ENCODE results near the gene LTBP1. TPM values are rescaled to one million over a fixed set of nuclear protein-coding genes. Genes with fewer than 3 reads are reported as not detected.
"Not testable (repeated sequence)": the region's sequence is repeated elsewhere in the genome, so short reads cannot be mapped to it uniquely, and the experiment has no call there.

The LTBP1 gene
- total RNA-seq, 2 donors from 2014 or later = 25.9 to 99.8 TPM

DNA sequence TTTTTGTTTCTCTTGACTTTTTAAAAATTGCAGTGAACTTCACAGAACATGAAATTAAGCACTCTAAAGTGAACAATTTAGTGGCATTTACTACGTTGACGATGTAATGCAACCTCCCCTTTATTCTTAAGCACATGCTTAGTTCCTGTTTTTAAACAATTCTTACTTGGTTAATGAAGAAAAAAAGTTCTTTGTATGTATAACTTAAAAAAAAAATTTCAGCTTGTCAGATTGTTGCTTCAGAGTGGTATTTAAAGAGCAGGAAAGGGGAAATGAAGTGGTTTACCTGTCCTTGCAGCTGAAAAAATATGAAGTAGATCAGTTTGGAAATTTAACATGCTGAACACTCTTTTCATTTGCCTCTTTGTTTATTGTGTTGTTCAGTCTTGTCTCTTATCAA lies 434.0 kb downstream of the LTBP1 start:
- no peak for DNase-seq (ENCODE audit: low spot score)
- H3K27ac ChIP-seq = no peak overlapping the region
- no peak overlapping the region for H3K4me3 ChIP-seq
- H3K36me3 ChIP-seq = no peaks in the 10 kb centered on the region
- no peaks in the 10 kb centered on the region for H3K4me1 ChIP-seq (replicated peaks)
- intact Hi-C loops (cut with DNase I) = no loop called here
- 54% methylated on average over 2 of the region's 2 CpGs for WGBS
- TF ChIP-seq, protein P1, sequence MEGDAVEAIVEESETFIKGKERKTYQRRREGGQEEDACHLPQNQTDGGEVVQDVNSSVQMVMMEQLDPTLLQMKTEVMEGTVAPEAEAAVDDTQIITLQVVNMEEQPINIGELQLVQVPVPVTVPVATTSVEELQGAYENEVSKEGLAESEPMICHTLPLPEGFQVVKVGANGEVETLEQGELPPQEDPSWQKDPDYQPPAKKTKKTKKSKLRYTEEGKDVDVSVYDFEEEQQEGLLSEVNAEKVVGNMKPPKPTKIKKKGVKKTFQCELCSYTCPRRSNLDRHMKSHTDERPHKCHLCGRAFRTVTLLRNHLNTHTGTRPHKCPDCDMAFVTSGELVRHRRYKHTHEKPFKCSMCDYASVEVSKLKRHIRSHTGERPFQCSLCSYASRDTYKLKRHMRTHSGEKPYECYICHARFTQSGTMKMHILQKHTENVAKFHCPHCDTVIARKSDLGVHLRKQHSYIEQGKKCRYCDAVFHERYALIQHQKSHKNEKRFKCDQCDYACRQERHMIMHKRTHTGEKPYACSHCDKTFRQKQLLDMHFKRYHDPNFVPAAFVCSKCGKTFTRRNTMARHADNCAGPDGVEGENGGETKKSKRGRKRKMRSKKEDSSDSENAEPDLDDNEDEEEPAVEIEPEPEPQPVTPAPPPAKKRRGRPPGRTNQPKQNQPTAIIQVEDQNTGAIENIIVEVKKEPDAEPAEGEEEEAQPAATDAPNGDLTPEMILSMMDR (IDR thresholded peaks at IDR 0.05) = no peak
- TF ChIP-seq POLR2A (IDR thresholded peaks at IDR 0.05) (no peak), POLR2AphosphoS5 (IDR thresholded peaks at IDR 0.05) (no peak)
- no peaks in the 10 kb centered on the region for H3K9me3 ChIP-seq
- no peaks in the 10 kb centered on the region for H3K27me3 ChIP-seq (replicated peaks; ENCODE audit: insufficient read depth)

DNA sequence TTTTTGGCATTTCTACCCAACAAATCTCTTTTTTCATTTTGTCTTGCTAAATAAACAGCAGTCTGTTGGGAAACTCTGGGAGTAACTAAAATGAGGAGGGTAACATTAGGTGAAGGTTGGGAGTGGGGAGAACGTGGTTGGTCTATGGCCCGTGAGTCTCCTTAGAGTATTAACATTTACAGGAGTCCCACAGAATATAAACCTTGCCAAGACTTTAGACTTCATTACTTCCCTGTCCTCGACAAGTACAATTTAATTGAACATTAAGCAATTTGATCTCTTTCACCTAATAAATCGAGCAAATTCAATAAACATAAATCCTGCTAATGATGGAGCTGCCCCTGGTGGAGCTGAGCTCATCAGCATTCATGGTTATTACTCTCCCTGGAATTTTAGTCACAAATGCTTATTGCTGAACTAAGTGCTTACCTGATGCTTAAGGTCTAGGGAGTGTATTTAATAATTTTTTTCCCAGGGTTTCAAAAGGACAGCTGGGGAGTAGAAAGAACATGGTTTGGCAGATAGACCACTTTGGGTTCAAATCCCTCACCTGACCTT lies 434.6 kb downstream of the LTBP1 start:
- DNase-seq (ENCODE audit: low spot score) = no peak
- H3K9me3 ChIP-seq = no peaks in the 10 kb centered on the region
- no peaks in the 10 kb centered on the region for H3K27me3 ChIP-seq (replicated peaks; ENCODE audit: insufficient read depth)
- 58% methylated on average over 4 of the region's 4 CpGs for whole genome bisulfite sequencing
- H3K4me3 ChIP-seq = no peak overlapping the region
- intact Hi-C loops (cut with DNase I) = no loop called here
- H3K4me1 ChIP-seq (replicated peaks) = no peaks in the 10 kb centered on the region
- no peak overlapping the region for H3K27ac ChIP-seq
- no peaks in the 10 kb centered on the region for H3K36me3 ChIP-seq
- no peak for TF ChIP-seq POLR2AphosphoS5 (IDR thresholded peaks at IDR 0.05)
- TF ChIP-seq, protein P1 (IDR thresholded peaks at IDR 0.05) = no peak
- TF ChIP-seq POLR2A (IDR thresholded peaks at IDR 0.05) = no peak

DNA sequence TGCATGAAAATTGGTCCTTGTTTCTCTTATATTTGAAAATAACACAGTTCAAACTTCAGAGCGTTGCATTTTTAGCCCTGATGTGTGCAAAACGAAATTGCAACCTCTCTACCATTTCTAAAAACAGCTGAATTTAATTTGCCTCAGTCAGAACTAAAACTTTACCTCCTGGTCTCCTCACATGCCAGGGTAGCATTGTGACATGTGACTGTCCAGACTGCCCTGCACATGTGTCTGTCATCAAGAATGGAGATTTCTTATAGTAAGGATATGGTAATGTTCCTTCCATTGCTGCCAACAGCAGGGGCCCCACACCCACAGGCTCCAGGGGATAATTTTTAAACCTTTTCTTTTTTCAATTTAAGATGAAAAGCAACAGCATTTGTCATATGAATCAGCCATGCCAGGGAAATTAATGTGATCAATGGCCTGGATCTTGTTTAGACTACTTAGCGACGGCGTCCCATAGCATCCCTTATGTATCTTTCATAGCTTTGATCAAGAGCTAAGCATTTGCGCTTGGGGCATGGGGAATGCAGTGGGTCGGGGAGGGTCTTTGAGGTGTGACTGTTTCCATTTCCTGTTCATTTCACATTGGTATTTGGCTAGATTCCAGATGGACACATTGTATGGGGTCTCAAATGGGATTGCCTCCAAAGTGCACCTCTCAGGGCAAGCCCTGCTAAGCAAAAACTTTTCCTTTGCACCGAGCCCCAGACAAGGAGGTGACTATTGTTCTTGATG lies 437.3 kb downstream of the LTBP1 start:
- no peak overlapping the region for H3K4me3 ChIP-seq
- H3K9me3 ChIP-seq = no peaks in the 10 kb centered on the region
- TF ChIP-seq, protein P1 (IDR thresholded peaks at IDR 0.05) = no peak
- TF ChIP-seq POLR2AphosphoS5 (IDR thresholded peaks at IDR 0.05) = no peak
- H3K4me1 ChIP-seq (replicated peaks) = no peaks in the 10 kb centered on the region
- H3K36me3 ChIP-seq = no peaks in the 10 kb centered on the region
- H3K27me3 ChIP-seq (replicated peaks; ENCODE audit: insufficient read depth) = no peaks in the 10 kb centered on the region
- no peak for DNase-seq (ENCODE audit: low spot score)
- H3K27ac ChIP-seq = no peak overlapping the region
- intact Hi-C loops (cut with DNase I) = no loop called here
- WGBS = 97% methylated on average over 8 of the region's 8 CpGs

DNA sequence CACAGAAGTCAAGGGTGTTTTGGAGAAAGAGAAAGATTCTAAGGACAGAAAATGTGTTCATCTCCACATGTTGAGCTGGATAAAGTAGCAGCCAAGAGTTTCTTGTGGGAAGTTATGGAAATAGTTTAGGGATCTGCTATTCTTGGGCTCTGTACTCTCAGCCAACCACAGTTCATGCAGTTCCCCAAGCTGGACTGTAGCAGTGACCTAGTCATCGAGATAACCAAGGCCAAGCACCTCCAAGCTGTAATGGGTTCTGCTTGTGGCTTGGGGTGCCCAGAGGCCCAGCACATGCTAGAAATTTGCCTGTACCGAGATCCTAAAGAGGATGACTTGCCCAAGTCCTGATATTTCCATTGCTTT lies 437.8 kb downstream of the LTBP1 start:
- H3K4me3 ChIP-seq = no peak overlapping the region
- H3K9me3 ChIP-seq = no peaks in the 10 kb centered on the region
- WGBS = 98% methylated on average over 2 of the region's 2 CpGs
- DNase-seq (ENCODE audit: low spot score) = no peak
- TF ChIP-seq POLR2AphosphoS5 (IDR thresholded peaks at IDR 0.05) (no peak), POLR2A (IDR thresholded peaks at IDR 0.05) (no peak)
- TF ChIP-seq, protein P1 (IDR thresholded peaks at IDR 0.05) = no peak
- no peaks in the 10 kb centered on the region for H3K36me3 ChIP-seq
- no peaks in the 10 kb centered on the region for H3K4me1 ChIP-seq (replicated peaks)
- H3K27me3 ChIP-seq (replicated peaks; ENCODE audit: insufficient read depth) = no peaks in the 10 kb centered on the region
- intact Hi-C loops (cut with DNase I) = no loop called here
- H3K27ac ChIP-seq = no peak overlapping the region

DNA sequence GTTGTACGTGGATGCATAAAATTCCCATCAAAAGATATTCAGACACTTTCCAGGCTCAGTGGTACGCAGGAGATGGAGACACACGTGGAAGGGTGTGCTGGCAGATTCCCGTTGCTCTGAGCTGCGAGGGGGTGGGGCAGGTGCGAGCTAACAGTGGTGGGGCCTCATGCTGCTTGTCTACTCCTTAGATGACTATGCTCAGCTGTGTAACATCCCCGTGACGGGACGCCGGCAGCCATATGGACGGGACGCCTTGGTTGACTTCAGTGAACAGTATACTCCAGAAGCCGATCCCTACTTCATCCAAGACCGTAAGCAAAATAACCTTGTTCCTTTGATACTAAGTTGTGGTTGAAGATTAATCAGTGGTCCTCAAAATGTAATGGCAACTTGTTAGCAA lies 442.2 kb downstream of the LTBP1 start:
- DNase-seq (ENCODE audit: low spot score) = no peak
- Histone ChIP-seq H3K9me3 (no peaks in the 10 kb centered on the region), H3K4me1 (replicated peaks) (no peaks in the 10 kb centered on the region), H3K36me3 (no peaks in the 10 kb centered on the region), H3K4me3 (no peak overlapping the region), H3K27ac (no peak overlapping the region), H3K27me3 (replicated peaks; ENCODE audit: insufficient read depth) (no peaks in the 10 kb centered on the region)
- TF ChIP-seq POLR2AphosphoS5 (IDR thresholded peaks at IDR 0.05) (no peak), POLR2A (IDR thresholded peaks at IDR 0.05) (no peak)
- TF ChIP-seq, protein P1 (IDR thresholded peaks at IDR 0.05) = no peak
- WGBS = 94% methylated on average over 14 of the region's 14 CpGs
- intact Hi-C loops (cut with DNase I) = no loop called here

DNA sequence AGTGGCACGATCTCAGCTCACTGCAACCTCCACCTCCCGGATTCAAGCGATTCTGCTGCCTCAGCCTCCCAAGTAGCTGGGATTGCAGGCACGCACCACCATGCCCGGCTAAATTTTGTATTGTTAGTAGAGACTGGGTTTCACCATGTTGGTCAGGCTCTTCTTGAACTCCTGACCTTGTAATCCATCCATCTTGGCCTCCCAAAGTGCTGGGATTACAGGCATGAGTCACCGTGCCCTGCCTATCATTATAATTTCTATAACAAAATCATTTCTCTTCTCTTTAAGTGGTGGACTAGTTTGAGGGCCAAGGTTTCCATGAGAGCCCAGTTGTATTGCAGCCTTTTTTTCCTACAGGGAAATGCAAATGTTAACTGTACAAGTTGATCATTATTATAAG lies 442.9 kb downstream of the LTBP1 start:
- H3K27me3 ChIP-seq (replicated peaks; ENCODE audit: insufficient read depth); DNase-seq (ENCODE audit: low spot score); H3K9me3 ChIP-seq; H3K27ac ChIP-seq; intact Hi-C loops (cut with DNase I); H3K36me3 ChIP-seq; H3K4me3 ChIP-seq; H3K4me1 ChIP-seq (replicated peaks): not testable (repeated sequence)
- 95% methylated on average over 6 of the region's 6 CpGs for WGBS
